NCI-H345 treated with DMSO at 0.1 percent for 48 hours (cell line): ENCODE results near the gene TRMT44.
"Not testable (repeated sequence)": the region's sequence is repeated elsewhere in the genome, so short reads cannot be mapped to it uniquely, and the experiment has no call there.

Experiments used
- DNase-seq: peaks from one replicate; lab custom pipeline; 2025; ENCODE audit not compliant: unreplicated experiment; lab: John Stamatoyannopoulos, UW

TRMT44 gene

GRCh38 chr4:8405516-8405875 lies 35.1 kb upstream of the TRMT44 start:
- DNase-seq, result no peak

GRCh38 chr4:8406887-8407286 lies 33.7 kb upstream of the TRMT44 start:
- DNase-seq, result not testable (repeated sequence)

- DNase-seq, result no peak
Observed at GRCh38 chr4:8407316-8407715, 33.3 kb upstream of the TRMT44 start.

GRCh38 chr4:8407756-8408155 lies 32.8 kb upstream of the TRMT44 start:
- DNase-seq, result no peak

- DNase-seq, result no peak
Observed at GRCh38 chr4:8409264-8410065, 31.1 kb upstream of the TRMT44 start.

- no peak for DNase-seq
Observed at GRCh38 chr4:8410066-8410625, 30.4 kb upstream of the TRMT44 start.

GRCh38 chr4:8410641-8411271 lies 29.8 kb upstream of the TRMT44 start:
- no peak for DNase-seq

GRCh38 chr4:8411351-8412180 lies 29.0 kb upstream of the TRMT44 start:
- no peak for DNase-seq

- no peak for DNase-seq
Observed at GRCh38 chr4:8412288-8412687, 28.3 kb upstream of the TRMT44 start.

GRCh38 chr4:8414377-8414776 lies 26.2 kb upstream of the TRMT44 start:
- DNase-seq, result no peak

GRCh38 chr4:8417071-8417614 lies 23.4 kb upstream of the TRMT44 start:
- no peak for DNase-seq

GRCh38 chr4:8419222-8420041 lies 21.1 kb upstream of the TRMT44 start:
- no peak for DNase-seq

GRCh38 chr4:8420151-8420550 lies 20.4 kb upstream of the TRMT44 start:
- not testable (repeated sequence) for DNase-seq

- DNase-seq, result no peak
Observed at GRCh38 chr4:8422327-8422726, 18.2 kb upstream of the TRMT44 start.

GRCh38 chr4:8422786-8423185 lies 17.8 kb upstream of the TRMT44 start:
- DNase-seq, result no peak

GRCh38 chr4:8427262-8427661 lies 13.3 kb upstream of the TRMT44 start:
- no peak for DNase-seq

GRCh38 chr4:8427761-8428287 lies 12.8 kb upstream of the TRMT44 start:
- no peak for DNase-seq

GRCh38 chr4:8428288-8429097 lies 12.1 kb upstream of the TRMT44 start:
- DNase-seq, result peak; percentile 55

GRCh38 chr4:8431553-8431952 lies 9.0 kb upstream of the TRMT44 start:
- DNase-seq, result no peak
